ENCODE measurements around the gene TNFAIP1. TPM values are rescaled to one million over a fixed set of nuclear protein-coding genes. Genes with fewer than 3 reads are reported as not detected.

TNFAIP1 gene
- total RNA-seq, 2 donors from 2014 or later: 29.6 to 39.8 TPM

GRCh38 chr17:28327031-28327607, 8.4 kb upstream of the TNFAIP1 start:
- Histone ChIP-seq H3K9ac (ENCODE audit: low read depth in 2 of 2, low read length in 2 of 2) (no peak overlapping the region), H3K9me3 (no peaks in the 10 kb centered on the region), H3K4me3 (no peak overlapping the region), H3K27ac (no peak overlapping the region), H3K4me1 (no peaks in the 10 kb centered on the region), H3K27me3 (no peaks in the 10 kb centered on the region), H3K36me3 (no peaks in the 10 kb centered on the region)
- intact Hi-C loops (cut with DNase I): no loop called here
- DNase-seq: no peak
- TF ChIP-seq, protein P1, sequence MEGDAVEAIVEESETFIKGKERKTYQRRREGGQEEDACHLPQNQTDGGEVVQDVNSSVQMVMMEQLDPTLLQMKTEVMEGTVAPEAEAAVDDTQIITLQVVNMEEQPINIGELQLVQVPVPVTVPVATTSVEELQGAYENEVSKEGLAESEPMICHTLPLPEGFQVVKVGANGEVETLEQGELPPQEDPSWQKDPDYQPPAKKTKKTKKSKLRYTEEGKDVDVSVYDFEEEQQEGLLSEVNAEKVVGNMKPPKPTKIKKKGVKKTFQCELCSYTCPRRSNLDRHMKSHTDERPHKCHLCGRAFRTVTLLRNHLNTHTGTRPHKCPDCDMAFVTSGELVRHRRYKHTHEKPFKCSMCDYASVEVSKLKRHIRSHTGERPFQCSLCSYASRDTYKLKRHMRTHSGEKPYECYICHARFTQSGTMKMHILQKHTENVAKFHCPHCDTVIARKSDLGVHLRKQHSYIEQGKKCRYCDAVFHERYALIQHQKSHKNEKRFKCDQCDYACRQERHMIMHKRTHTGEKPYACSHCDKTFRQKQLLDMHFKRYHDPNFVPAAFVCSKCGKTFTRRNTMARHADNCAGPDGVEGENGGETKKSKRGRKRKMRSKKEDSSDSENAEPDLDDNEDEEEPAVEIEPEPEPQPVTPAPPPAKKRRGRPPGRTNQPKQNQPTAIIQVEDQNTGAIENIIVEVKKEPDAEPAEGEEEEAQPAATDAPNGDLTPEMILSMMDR (IDR thresholded peaks at IDR 0.05): no peak

DNA sequence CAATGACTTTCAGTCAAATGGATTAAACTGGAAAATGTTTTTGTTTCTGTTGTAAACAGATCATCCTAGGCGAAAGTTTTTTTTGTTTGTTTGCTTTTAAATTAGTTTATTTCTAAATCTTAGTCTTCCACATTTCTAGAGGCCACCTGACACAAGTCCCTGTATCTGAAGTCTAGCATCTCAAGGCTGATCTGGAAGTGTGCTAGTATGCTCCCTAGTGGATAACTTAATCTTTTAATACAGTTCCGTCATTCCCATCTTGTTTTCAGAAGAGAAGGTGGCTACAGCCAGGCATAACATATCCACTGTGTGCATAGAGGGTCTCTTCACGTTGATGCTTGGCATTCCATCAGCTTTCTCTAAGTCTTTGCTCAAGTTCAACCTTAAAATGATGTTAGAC, 7.9 kb upstream of the TNFAIP1 start:
- TF ChIP-seq, protein P1 (IDR thresholded peaks at IDR 0.05): no peak
- no peaks in the 10 kb centered on the region for H3K9me3 ChIP-seq
- no peaks in the 10 kb centered on the region for H3K27me3 ChIP-seq
- no peak overlapping the region for H3K27ac ChIP-seq
- no peaks in the 10 kb centered on the region for H3K36me3 ChIP-seq
- intact Hi-C loops (cut with DNase I): no loop called here
- no peak overlapping the region for H3K4me3 ChIP-seq
- no peaks in the 10 kb centered on the region for H3K4me1 ChIP-seq
- DNase-seq: no peak
- H3K9ac ChIP-seq (ENCODE audit: low read depth in 2 of 2, low read length in 2 of 2): no peak overlapping the region

DNA sequence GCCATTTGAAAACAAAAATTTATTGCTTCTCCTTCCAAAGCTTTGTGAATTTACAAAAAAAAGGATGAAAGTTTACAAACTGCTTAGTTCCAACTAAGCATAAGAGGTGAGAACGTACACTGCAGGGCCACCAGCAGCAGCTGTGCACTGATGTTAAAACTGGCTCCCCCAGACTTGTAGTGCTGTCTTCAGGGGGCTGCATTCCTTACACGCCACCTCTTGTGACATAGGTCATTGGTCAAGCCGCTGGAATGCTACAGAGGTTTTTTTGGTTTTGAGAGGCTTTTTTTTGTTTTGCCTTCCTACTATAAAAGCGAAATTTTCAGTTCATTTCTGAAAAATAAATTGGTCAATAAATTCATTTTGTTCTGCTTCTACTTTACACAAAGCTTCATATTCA, 7.2 kb upstream of the TNFAIP1 start:
- Histone ChIP-seq H3K4me3 (no peak overlapping the region), H3K27me3 (no peaks in the 10 kb centered on the region), H3K9ac (ENCODE audit: low read depth in 2 of 2, low read length in 2 of 2) (no peak overlapping the region), H3K9me3 (no peaks in the 10 kb centered on the region), H3K4me1 (no peaks in the 10 kb centered on the region), H3K27ac (no peak overlapping the region), H3K36me3 (no peaks in the 10 kb centered on the region)
- intact Hi-C loops (cut with DNase I): no loop called here
- TF ChIP-seq, protein P1 (IDR thresholded peaks at IDR 0.05): no peak
- no peak for DNase-seq

DNA sequence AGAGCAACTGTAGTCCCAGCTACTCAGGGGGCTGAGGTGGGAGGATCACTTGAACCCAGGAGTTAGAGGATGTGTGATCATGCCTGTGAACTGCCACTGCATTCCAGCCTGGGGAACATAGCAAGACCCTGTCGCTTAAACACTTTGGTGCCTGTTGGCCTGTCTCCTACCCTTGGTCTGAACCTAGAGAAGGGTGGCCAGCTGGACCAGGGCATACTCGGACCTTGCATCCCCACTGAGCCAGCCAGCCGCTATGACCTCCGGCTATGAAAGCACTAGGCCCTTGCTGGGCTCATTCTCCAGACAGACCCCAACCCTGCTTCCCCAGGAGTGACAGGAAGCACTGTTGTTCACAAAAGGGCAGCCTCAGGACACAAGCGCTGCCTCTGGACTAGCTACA, 4.9 kb upstream of the TNFAIP1 start:
- Histone ChIP-seq H3K27me3 (no peaks in the 10 kb centered on the region), H3K9ac (ENCODE audit: low read depth in 2 of 2, low read length in 2 of 2) (no peak overlapping the region), H3K36me3 (no peaks in the 10 kb centered on the region), H3K9me3 (no peaks in the 10 kb centered on the region), H3K4me1 (peaks cover 4% of the 10 kb centered on the region), H3K27ac (no peak overlapping the region), H3K4me3 (no peak overlapping the region)
- no peak for DNase-seq
- TF ChIP-seq, protein P1 (IDR thresholded peaks at IDR 0.05): no peak
- intact Hi-C loops (cut with DNase I): no loop called here

GRCh38 chr17:28331891-28332420, 3.6 kb upstream of the TNFAIP1 start:
- intact Hi-C loops (cut with DNase I): no loop called here
- TF ChIP-seq, protein P1 (IDR thresholded peaks at IDR 0.05): no peak
- Histone ChIP-seq H3K9me3 (no peaks in the 10 kb centered on the region), H3K4me1 (peaks cover 8% of the 10 kb centered on the region), H3K9ac (ENCODE audit: low read depth in 2 of 2, low read length in 2 of 2) (no peak overlapping the region), H3K27ac (no peak overlapping the region), H3K4me3 (no peak overlapping the region), H3K27me3 (no peaks in the 10 kb centered on the region), H3K36me3 (no peaks in the 10 kb centered on the region)
- DNase-seq: no peak

All from colonic mucosa (tissue), 4 donors.